Endothelial cell of umbilical vein (primary cell): Measurements from ENCODE around the gene UBP1. TPM values are rescaled to one million over a fixed set of nuclear protein-coding genes. Genes with fewer than 3 reads are reported as not detected.

Source experiments
- BruUV-seq: library from RNA; stranded (reverse); fragments of 400-500 nt; replicated peaks from 2 replicates; lab custom pipeline; 2021; lab: Mats Ljungman, UMichigan
- CTCF ChIA-PET: fragments of 300-600, 350-600 bp; sonication (Branson Sonifier 250); formaldehyde crosslinking; loops from one replicate; lab custom pipeline; 2021; ENCODE audit warnings: antibody characterized with exemption, inconsistent platforms; lab: Charles Lee
- POLR2A ChIA-PET: fragments of 300-600, 350-600 bp; sonication (Branson Sonifier 250); formaldehyde crosslinking; loops from one replicate; lab custom pipeline; 2021; ENCODE audit warnings: antibody characterized with exemption, inconsistent platforms; lab: Charles Lee
- DNase-seq: peaks from one replicate; pipeline ENCODE4 v3.0.0-alpha.2; 2011; ENCODE audit warnings: low read depth, low spot score
- FAIRE-seq: peaks from 2 replicates; lab custom pipeline; 2011; peaks lifted over from hg19 to GRCh38; lab: Jason Lieb, UNC
- H2AFZ ChIP-seq: 2 replicates; pipeline ENCODE4 v1.6.0; 2012; ENCODE audit warnings: low read depth, low read length, control low read depth, inconsistent platforms
- H3K27ac ChIP-seq: 2 replicates; pipeline ENCODE4 v1.5.1; 2011; ENCODE audit warnings: low read depth, mild to moderate bottlenecking, control low read depth, low read length, moderate library complexity; ENCODE audit not compliant: insufficient read depth
- H3K27me3 ChIP-seq, 2 experiments: 2 replicates each; pipeline versions ENCODE4 v1.6.0 to v1.6.1; 2011; ENCODE audit warnings: low read length in 2 of 2, mixed read lengths in 1 of 2; ENCODE audit not compliant: control insufficient read depth in 2 of 2, insufficient read depth in 2 of 2
- H3K36me3 ChIP-seq, 2 experiments: 2 replicates in 1 of 2; 3 replicates in 1 of 2; pipeline ENCODE4 v1.5.1; 2011; ENCODE audit warnings: low read length in 2 of 2, mild to moderate bottlenecking in 1 of 2, moderate library complexity in 1 of 2; ENCODE audit not compliant: control insufficient read depth in 2 of 2, insufficient read depth in 2 of 2; ENCODE audit errors: extremely low read depth in 1 of 2
- H3K4me1 ChIP-seq: 3 replicates; pipeline ENCODE4 v1.5.1; 2011; ENCODE audit warnings: mild to moderate bottlenecking, low read length; ENCODE audit not compliant: control insufficient read depth, insufficient read depth; ENCODE audit errors: extremely low read depth
- H3K4me2 ChIP-seq: 2 replicates; pipeline ENCODE4 v1.6.1; 2011; ENCODE audit warnings: low read length, control low read depth, mixed read lengths; ENCODE audit not compliant: insufficient read depth
- H3K4me3 ChIP-seq, 3 experiments: fragments of 200-600 bp in 1 of 3; sonication (generic), shearing (Covaris generic) in 1 of 3; replicated peaks in 1 of 3; 2 replicates each; pipeline ENCODE4 v1.5.1; 2011 to 2016; ENCODE audit warnings: control low read depth in 3 of 3, low read length in 3 of 3, mild to moderate bottlenecking in 2 of 3, inconsistent platforms in 1 of 3, low read depth in 1 of 3, moderate library complexity in 1 of 3; ENCODE audit not compliant: insufficient read depth in 1 of 3
- H3K79me2 ChIP-seq: 2 replicates; pipeline ENCODE4 v1.6.0; 2012; ENCODE audit warnings: low read length, inconsistent platforms; ENCODE audit not compliant: control insufficient read depth, insufficient read depth
- H3K9ac ChIP-seq: replicated peaks from 2 replicates; pipeline ENCODE3; 2011; ENCODE audit warnings: low read length, control low read depth; ENCODE audit not compliant: insufficient read depth; ENCODE audit errors: extremely low read depth
- H3K9me1 ChIP-seq: replicated peaks from 3 replicates; pipeline ENCODE4 v1.6.0; 2011; ENCODE audit warnings: mild to moderate bottlenecking, low read length; ENCODE audit not compliant: control insufficient read depth, insufficient read depth; ENCODE audit errors: extremely low read depth
- H3K9me3 ChIP-seq: replicated peaks from 2 replicates; pipeline ENCODE4 v1.5.1; 2012; ENCODE audit warnings: low read length, inconsistent platforms; ENCODE audit not compliant: control insufficient read depth, insufficient read depth
- H4K20me1 ChIP-seq: replicated peaks from 2 replicates; pipeline ENCODE3; 2011; ENCODE audit warnings: mild to moderate bottlenecking, low read length; ENCODE audit not compliant: control insufficient read depth, insufficient read depth; ENCODE audit errors: extremely low read depth
- EZH2 ChIP-seq: IDR thresholded peaks from 2 replicates; pipeline ENCODE4 v1.6.1; 2012; ENCODE audit warnings: borderline replicate concordance, low read depth, mild to moderate bottlenecking, moderate library complexity, low read length, inconsistent platforms; ENCODE audit not compliant: severe bottlenecking
- FOS ChIP-seq: IDR thresholded peaks from 2 replicates; pipeline ENCODE4 v1.6.1; 2011; ENCODE audit warnings: mild to moderate bottlenecking, low read length, moderate library complexity, borderline replicate concordance; ENCODE audit not compliant: insufficient read depth
- GATA2 ChIP-seq: IDR thresholded peaks from 2 replicates; pipeline ENCODE4 v1.7.0; 2011; ENCODE audit warnings: low read depth, mild to moderate bottlenecking, moderate library complexity, mixed read lengths, low read length; ENCODE audit not compliant: insufficient read length, insufficient read depth
- JUN ChIP-seq: IDR thresholded peaks from 2 replicates; pipeline ENCODE4 v1.6.1; 2011; ENCODE audit warnings: borderline replicate concordance, low read depth; ENCODE audit not compliant: insufficient read length, insufficient read depth
- MYC ChIP-seq: IDR thresholded peaks from one replicate; pipeline ENCODE4 v1.6.1; 2011; ENCODE audit warnings: mild to moderate bottlenecking, low read depth, low read length
- POLR2A ChIP-seq: IDR thresholded peaks from 2 replicates; pipeline ENCODE4 v1.6.1; 2012; ENCODE audit warnings: low read depth, mild to moderate bottlenecking, control low read depth, low read length
- POLR2AphosphoS5 ChIP-seq: IDR thresholded peaks from 2 replicates; pipeline ENCODE4 v1.6.1; 2012; ENCODE audit warnings: low read depth, mild to moderate bottlenecking, control low read depth, low read length, moderate library complexity; ENCODE audit not compliant: insufficient read depth
- dilution Hi-C: fragments of 300-500 bp; cut with MboI; formaldehyde crosslinking; loops from one replicate; pipeline ENCODE4 v1.15.0; 2019; ENCODE audit warnings: low sequenced_read_pairs; ENCODE audit not compliant: extremely low pct_ligation_motif_present
- intact Hi-C: fragments of 100-400 bp; cut with micrococcal nuclease; formaldehyde crosslinking; loops from one replicate; pipeline ENCODE4 v1.10.0; 2022
- polyA plus RNA-seq, 4 experiments: library from polyadenylated mRNA; depleted of rRNA in 3 of 4; stranded (reverse) in 3 of 4; unstranded in 1 of 4; fragments of >200 nt; gene quantifications; 2 replicates each; pipeline versions ENCODE4 v1.2.1 to v1.2.3, GENCODE V29; 2011 to 2012; ENCODE audit warnings: missing spikeins in 1 of 4
- total RNA-seq: library from RNA; stranded (reverse); gene quantifications from 2 replicates; pipeline ENCODE4 v1.2.3, GENCODE V29; 2021
- TF ChIP-seq, protein P1 (sequence below), 2 donors: IDR thresholded peaks; 1 replicate in 1 of 2; 2 replicates in 1 of 2; pipeline ENCODE4 v1.5.1; 2011; ENCODE audit warnings: low read length in 2 of 2, mild to moderate bottlenecking in 2 of 2, moderate library complexity in 2 of 2, control low read depth in 1 of 2, inconsistent platforms in 1 of 2, low read depth in 1 of 2; ENCODE audit not compliant: insufficient read depth in 1 of 2; ENCODE audit errors: extremely low read depth in 1 of 2
- TF ChIP-seq, protein P2 (sequence below): IDR thresholded peaks from 2 replicates; pipeline ENCODE4 v1.6.1; 2011; ENCODE audit not compliant: insufficient read depth, insufficient read length

UBP1 gene
- total and polyA plus RNA-seq, 2 donors (not counting 3 experiments of a cell fraction or from before 2014, with no cell fraction given): 60.2 to 90.5 TPM

DNA sequence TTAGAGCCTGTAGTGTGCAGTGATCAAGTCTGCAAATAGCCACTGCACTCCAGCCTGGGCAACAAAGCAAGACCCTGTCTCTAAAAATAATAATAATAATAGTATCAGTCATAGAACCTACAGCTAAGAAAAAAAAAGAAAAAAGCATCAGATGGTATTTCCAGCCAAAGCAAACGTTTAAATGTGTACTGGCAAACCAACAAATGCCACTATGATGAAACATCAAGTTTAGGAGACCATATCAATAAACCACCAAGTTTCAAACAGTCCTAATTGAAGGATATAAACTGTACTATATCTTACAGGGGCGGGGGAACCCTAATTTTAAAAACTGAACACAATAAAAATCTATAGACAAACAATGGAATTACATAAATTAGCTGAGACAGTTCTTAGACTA, 6.4 kb downstream of the UBP1 start:
- Histone ChIP-seq H3K4me2 (no peak overlapping the region), H4K20me1 (peaks cover 14% of the 10 kb centered on the region), H3K4me3 (no peak overlapping the region), H3K36me3 (no peaks in the 10 kb centered on the region), H3K9ac (no peak overlapping the region), H3K9me3 (no peaks in the 10 kb centered on the region), H3K4me1 (peaks cover 17% of the 10 kb centered on the region), H3K9me1 (no peaks in the 10 kb centered on the region), H3K27me3 (no peaks in the 10 kb centered on the region), H2AFZ (no peak overlapping the region), H3K27ac (no peak overlapping the region), H3K79me2 (peaks cover 99% of the 10 kb centered on the region)
- CTCF ChIA-PET: interaction anchor here (0.7 to 1.4 kb wide), 2 partner anchors 12 to 28 kb away, joined by 3 to 4 read pairs; no protein-coding TSS in a partner anchor
- TF ChIP-seq GATA2: no peak
- TF ChIP-seq EZH2: no peak
- TF ChIP-seq, protein P1, sequence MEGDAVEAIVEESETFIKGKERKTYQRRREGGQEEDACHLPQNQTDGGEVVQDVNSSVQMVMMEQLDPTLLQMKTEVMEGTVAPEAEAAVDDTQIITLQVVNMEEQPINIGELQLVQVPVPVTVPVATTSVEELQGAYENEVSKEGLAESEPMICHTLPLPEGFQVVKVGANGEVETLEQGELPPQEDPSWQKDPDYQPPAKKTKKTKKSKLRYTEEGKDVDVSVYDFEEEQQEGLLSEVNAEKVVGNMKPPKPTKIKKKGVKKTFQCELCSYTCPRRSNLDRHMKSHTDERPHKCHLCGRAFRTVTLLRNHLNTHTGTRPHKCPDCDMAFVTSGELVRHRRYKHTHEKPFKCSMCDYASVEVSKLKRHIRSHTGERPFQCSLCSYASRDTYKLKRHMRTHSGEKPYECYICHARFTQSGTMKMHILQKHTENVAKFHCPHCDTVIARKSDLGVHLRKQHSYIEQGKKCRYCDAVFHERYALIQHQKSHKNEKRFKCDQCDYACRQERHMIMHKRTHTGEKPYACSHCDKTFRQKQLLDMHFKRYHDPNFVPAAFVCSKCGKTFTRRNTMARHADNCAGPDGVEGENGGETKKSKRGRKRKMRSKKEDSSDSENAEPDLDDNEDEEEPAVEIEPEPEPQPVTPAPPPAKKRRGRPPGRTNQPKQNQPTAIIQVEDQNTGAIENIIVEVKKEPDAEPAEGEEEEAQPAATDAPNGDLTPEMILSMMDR (IDR thresholded peaks at IDR 0.05; ENCODE audit: extremely low read depth in 1 of 2, insufficient read depth in 1 of 2, low read depth in 1 of 2, low read length in 2 of 2): no peak
- TF ChIP-seq, protein P2, sequence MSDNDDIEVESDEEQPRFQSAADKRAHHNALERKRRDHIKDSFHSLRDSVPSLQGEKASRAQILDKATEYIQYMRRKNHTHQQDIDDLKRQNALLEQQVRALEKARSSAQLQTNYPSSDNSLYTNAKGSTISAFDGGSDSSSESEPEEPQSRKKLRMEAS: no peak
- no peak for TF ChIP-seq POLR2AphosphoS5
- TF ChIP-seq MYC: no peak
- TF ChIP-seq FOS: no peak
- no peak for TF ChIP-seq POLR2A
- no peak for TF ChIP-seq JUN
- BruUV-seq: no TSS peak
- dilution Hi-C loops (no loop called here), intact Hi-C loops (no loop called here)
- POLR2A ChIA-PET: no interaction called here
- FAIRE-seq (no peak), DNase-seq (no peak)
